HepG2 (cell line): Measurements from ENCODE around the gene SUDS3. TPM values are rescaled to one million over a fixed set of nuclear protein-coding genes. Genes with fewer than 3 reads are reported as not detected.

ENCODE experiments used
- ATAC-seq: fragments of 200-7000 bp; cut with Tn5 transposase; 3 replicates; pipeline ENCODE4 v1.9.1; 2020; ENCODE audit warnings: mild to moderate bottlenecking, moderate library complexity
- BruUV-seq: library from RNA; stranded (reverse); fragments of 400-500 nt; replicated peaks from 2 replicates; lab custom pipeline; 2021; lab: Mats Ljungman, UMichigan
- CTCF ChIA-PET: fragments of 300-600 bp; formaldehyde crosslinking; extraction: SDS; loops from one replicate; lab custom pipeline; 2021; ENCODE audit warnings: low total read pairs, inconsistent platforms, low intra/inter-chr PET ratio; lab: Yijun Ruan, JAX
- POLR2A ChIA-PET: fragments of 350-600 bp; sonication (Branson Sonifier 250); formaldehyde crosslinking; loops from one replicate; lab custom pipeline; 2020; ENCODE audit warnings: antibody characterized with exemption, inconsistent platforms; lab: Yijun Ruan, JAX
- DNase-seq: peaks from one replicate; pipeline ENCODE4 v3.0.0-alpha.2; 2015; ENCODE audit warnings: low spot score
- FAIRE-seq: peaks from 3 replicates; lab custom pipeline; 2011; peaks lifted over from hg19 to GRCh38; lab: Jason Lieb, UNC
- H2AFZ ChIP-seq: one replicate; pipeline ENCODE4 v1.6.1; 2011; ENCODE audit warnings: low read length, inconsistent platforms
- H3K27ac ChIP-seq: fragments of 300-600 bp; 3 replicates; pipeline ENCODE4 v1.8.0; 2011; ENCODE audit warnings: mixed run types, mild to moderate bottlenecking, mixed read lengths, low read length, inconsistent platforms; ENCODE audit not compliant: insufficient read depth; ENCODE audit errors: extremely low read length
- H3K27me3 ChIP-seq, 2 experiments: fragments of 200-600 bp in 1 of 2; 2 replicates in 1 of 2; 3 replicates in 1 of 2; pipeline versions ENCODE4 v1.6.0 to v1.8.0; 2011; ENCODE audit warnings: low read length in 2 of 2, mild to moderate bottlenecking in 2 of 2, moderate library complexity in 2 of 2, inconsistent platforms in 1 of 2; ENCODE audit not compliant: insufficient read depth in 2 of 2, control insufficient read depth in 1 of 2
- H3K36me3 ChIP-seq, 2 experiments: fragments of 200-600 bp in 1 of 2; replicated peaks in 1 of 2; 2 replicates in 1 of 2; 3 replicates in 1 of 2; pipeline versions ENCODE4 v1.5.1 to v1.8.0; 2011; ENCODE audit warnings: low read length in 2 of 2, inconsistent platforms in 1 of 2; ENCODE audit not compliant: insufficient read depth in 2 of 2, control insufficient read depth in 1 of 2
- H3K4me1 ChIP-seq: 2 replicates; pipeline ENCODE4 v1.5.1; 2012; ENCODE audit warnings: low read length, inconsistent platforms; ENCODE audit not compliant: insufficient read depth
- H3K4me2 ChIP-seq: 2 replicates; pipeline ENCODE4 v1.6.0; 2011; ENCODE audit warnings: low read depth, low read length, inconsistent platforms
- H3K4me3 ChIP-seq, 3 experiments: fragments of 200-600 bp in 1 of 3; sonication (generic), shearing (Covaris generic) in 1 of 3; replicated peaks in 1 of 3; 2 replicates each; pipeline ENCODE4 v1.5.1; 2011 to 2016; ENCODE audit warnings: low read length in 3 of 3, inconsistent platforms in 2 of 3, low read depth in 2 of 3, mild to moderate bottlenecking in 2 of 3, control low read depth in 1 of 3, mixed read lengths in 1 of 3; ENCODE audit not compliant: insufficient read depth in 1 of 3
- H3K79me2 ChIP-seq: one replicate; pipeline ENCODE4 v1.6.1; 2011; ENCODE audit warnings: low read length, inconsistent platforms; ENCODE audit not compliant: insufficient read depth
- H3K9ac ChIP-seq: 2 replicates; pipeline ENCODE4 v1.6.0; 2011; ENCODE audit warnings: mild to moderate bottlenecking, low read depth, low read length, inconsistent platforms; ENCODE audit not compliant: insufficient read depth
- H3K9me3 ChIP-seq: 2 replicates; pipeline ENCODE4 v1.5.1; 2012; ENCODE audit warnings: mild to moderate bottlenecking, low read length
- H4K20me1 ChIP-seq: 2 replicates; pipeline ENCODE4 v1.6.0; 2011; ENCODE audit warnings: inconsistent platforms, mild to moderate bottlenecking, low read length, moderate library complexity; ENCODE audit not compliant: insufficient read depth
- CAMTA2 ChIP-seq: sonication (generic); formaldehyde crosslinking; IDR thresholded peaks from 2 replicates; pipeline ENCODE4 v1.4.0; 2020; ENCODE audit warnings: mild to moderate bottlenecking, missing genetic modification reagents, borderline replicate concordance
- FUBP1 ChIP-seq: sonication (generic); formaldehyde crosslinking; IDR thresholded peaks from 2 replicates; pipeline ENCODE4 v1.5.1; 2020; ENCODE audit warnings: missing genetic modification reagents, mild to moderate bottlenecking, borderline replicate concordance
- HDAC1 ChIP-seq: sonication (generic); formaldehyde crosslinking; IDR thresholded peaks from 2 replicates; pipeline ENCODE4 v1.5.1; 2020; ENCODE audit warnings: mild to moderate bottlenecking, missing genetic modification reagents
- KLF15 ChIP-seq: sonication (generic); formaldehyde crosslinking; IDR thresholded peaks from 2 replicates; pipeline ENCODE4 v1.8.1; 2023; ENCODE audit warnings: borderline replicate concordance, mild to moderate bottlenecking, inconsistent platforms, missing genetic modification reagents, mixed read lengths
- POLR2G ChIP-seq: fragments of 200-400 bp; formaldehyde crosslinking; IDR thresholded peaks from 2 replicates; pipeline ENCODE4 v1.6.1; 2018; ENCODE audit warnings: mild to moderate bottlenecking, low read depth, low read length, moderate library complexity
- REST ChIP-seq, 2 experiments: IDR thresholded peaks; 2 replicates each; pipeline ENCODE4 v1.6.1; 2011 to 2012; ENCODE audit warnings: low read length in 2 of 2, borderline replicate concordance in 1 of 2, low read depth in 1 of 2, mild to moderate bottlenecking in 1 of 2, moderate library complexity in 1 of 2
- THRA ChIP-seq: sonication (generic); formaldehyde crosslinking; IDR thresholded peaks from 2 replicates; pipeline ENCODE4 v1.4.0; 2020; ENCODE audit warnings: missing genetic modification reagents, borderline replicate concordance
- ZBTB14 ChIP-seq: sonication (generic); formaldehyde crosslinking; IDR thresholded peaks from 2 replicates; pipeline ENCODE4 v1.4.0; 2020; ENCODE audit warnings: missing genetic modification reagents
- ZBTB44 ChIP-seq: sonication (generic); formaldehyde crosslinking; IDR thresholded peaks from 2 replicates; pipeline ENCODE4 v1.4.0; 2020; ENCODE audit warnings: missing genetic modification reagents
- ZBTB8A ChIP-seq: sonication (generic); formaldehyde crosslinking; IDR thresholded peaks from 2 replicates; pipeline ENCODE4 v1.4.0; 2020; ENCODE audit warnings: mild to moderate bottlenecking, low read depth, missing genetic modification reagents, borderline replicate concordance
- ZMAT3 ChIP-seq: sonication (generic); formaldehyde crosslinking; conservative IDR thresholded peaks from 2 replicates; pipeline ENCODE4 v1.7.0; 2021; ENCODE audit warnings: missing genetic modification reagents
- ZNF841 ChIP-seq: sonication (generic); formaldehyde crosslinking; IDR thresholded peaks from 2 replicates; pipeline ENCODE4 v1.8.1; 2023; ENCODE audit warnings: missing genetic modification reagents, borderline replicate concordance
- ZZZ3 ChIP-seq: sonication (generic); formaldehyde crosslinking; IDR thresholded peaks from 2 replicates; pipeline ENCODE4 v1.4.0; 2020; ENCODE audit warnings: missing genetic modification reagents, mild to moderate bottlenecking, borderline replicate concordance
- in situ Hi-C: cut with HindIII; loops from 2 replicates; pipeline ENCODE4 v1.10.0; 2017; ENCODE audit warnings: low pct_unique_long_range_greater_than_20kb; ENCODE audit not compliant: extremely low pct_ligation_motif_present
- intact Hi-C: fragments of 100-400 bp; cut with micrococcal nuclease; formaldehyde crosslinking; loops from one replicate; pipeline ENCODE4 v1.10.0; 2022; ENCODE audit not compliant: unreplicated experiment
- polyA plus RNA-seq, 8 experiments: library from polyadenylated mRNA; depleted of rRNA in 3 of 8; stranded (reverse) in 7 of 8; unstranded in 1 of 8; fragments of >200 nt; fragmentation: Illumina TruSeq in 4 of 8; extraction: Trizol in 4 of 8; gene quantifications; 2 replicates each; pipeline versions ENCODE4 v1.2.1 to v1.2.3, GENCODE V29; 2011 to 2016; ENCODE audit warnings: low read depth in 4 of 8, missing spikeins in 1 of 8, mixed read lengths in 1 of 8; ENCODE audit not compliant: insufficient read depth in 1 of 8
- total RNA-seq, 5 experiments: library from RNA; depleted of rRNA; stranded (reverse); fragments of >200 nt; fragmentation: Illumina TruSeq; extraction: Trizol; gene quantifications; 2 replicates each; pipeline ENCODE4 v1.2.3, GENCODE V29; 2016; ENCODE audit warnings: low read depth in 1 of 5

The SUDS3 gene
- total and polyA plus RNA-seq, 2 of the 13 experiments (the other 11 are each of a cell fraction or from before 2014, with no cell fraction given), result 20.2 to 33.1 TPM

GRCh38 chr12:118344829-118345228, 31.5 kb upstream of the SUDS3 start:
- no peak for ATAC-seq
- no peak for DNase-seq
- H3K4me3 ChIP-seq, result no peak overlapping the region
- in situ Hi-C loops, result no loop called here
- intact Hi-C loops, result no loop called here
- CTCF ChIA-PET, result no interaction called here
- no peak for FAIRE-seq
- POLR2A ChIA-PET, result no interaction called here
- H2AFZ ChIP-seq, result no peak overlapping the region
- H3K4me2 ChIP-seq, result no peak overlapping the region
- peaks cover 2% of the 10 kb centered on the region for H3K79me2 ChIP-seq
- H4K20me1 ChIP-seq, result no peaks in the 10 kb centered on the region
- H3K36me3 ChIP-seq, result no peaks in the 10 kb centered on the region
- BruUV-seq, result no TSS peak
- no peaks in the 10 kb centered on the region for H3K27me3 ChIP-seq
- no peaks in the 10 kb centered on the region for H3K9me3 ChIP-seq
- no peak overlapping the region for H3K27ac ChIP-seq
- no peak overlapping the region for H3K9ac ChIP-seq
- H3K4me1 ChIP-seq, result peaks cover 13% of the 10 kb centered on the region
- TF ChIP-seq HDAC1 (CRISPR knock-in tag) (no peak), THRA (CRISPR knock-in tag) (no peak), ZBTB14 (CRISPR knock-in tag) (no peak), ZBTB44 (CRISPR knock-in tag) (no peak), CAMTA2 (CRISPR knock-in tag) (no peak), POLR2G (no peak), ZBTB8A (CRISPR knock-in tag) (no peak), ZNF841 (CRISPR knock-in tag) (no peak), ZMAT3 (no peak), FUBP1 (CRISPR knock-in tag) (no peak), KLF15 (CRISPR knock-in tag) (no peak), ZZZ3 (CRISPR knock-in tag) (no peak), REST (IDR thresholded peaks at IDR 0.05; ENCODE audit: borderline replicate concordance in 1 of 2, low read depth in 1 of 2, low read length in 2 of 2) (no peak)
